Psoas muscle (tissue), 8 donors: ENCODE data around the gene CXCL3. TPM values are rescaled to one million over a fixed set of nuclear protein-coding genes. Genes with fewer than 3 reads are reported as not detected.

Experiments used
- ATAC-seq, 4 donors: fragments of 200-7000 bp; cut with Tn5 transposase; one replicate each; pipeline ENCODE4 v1.9.1; 2020; ENCODE audit warnings: moderate library complexity in 3 of 4, mild to moderate bottlenecking in 2 of 4
- DNase-seq, 2 donors: peaks; one replicate each; pipeline ENCODE4 v3.0.0-alpha.2; 2020
- H3K27ac ChIP-seq: fragments of 200-600 bp; one replicate; pipeline ENCODE4 v1.8.0; 2022
- H3K27me3 ChIP-seq, 3 donors: fragments of 200-600 bp in 1 of 3; one replicate each; pipeline versions ENCODE4 v1.6.1 to v1.8.0; 2013 to 2022; ENCODE audit warnings: low read length in 2 of 3, mild to moderate bottlenecking in 2 of 3, moderate library complexity in 1 of 3; ENCODE audit not compliant: insufficient read depth in 3 of 3
- H3K36me3 ChIP-seq, 2 donors: fragments of 200-600 bp in 1 of 2; one replicate each; pipeline versions ENCODE4 v1.6.1 to v1.8.0; 2013 to 2022; ENCODE audit warnings: low read depth in 1 of 2, mild to moderate bottlenecking in 1 of 2, moderate library complexity in 1 of 2; ENCODE audit not compliant: insufficient read depth in 1 of 2
- H3K4me1 ChIP-seq: fragments of 200-600 bp; one replicate; pipeline ENCODE4 v1.8.0; 2022
- H3K4me3 ChIP-seq: fragments of 200-600 bp; one replicate; pipeline ENCODE4 v1.8.0; 2022; ENCODE audit warnings: mild to moderate bottlenecking
- H3K9me3 ChIP-seq: fragments of 200-600 bp; one replicate; pipeline ENCODE4 v1.8.0; 2022
- CTCF ChIP-seq: fragments of 200-600 bp; IDR thresholded peaks from one replicate; pipeline ENCODE4 v1.8.0; 2022; ENCODE audit warnings: antibody characterized with exemption
- WGBS, 3 donors: extraction: QIAGEN DNeasy Blood & Tissue Kit; methylation state at CpG; one replicate each; pipeline versions ENCODE4 v1.1.6 to v1.1.7; 2013; 5-methylcytosine and 5-hydroxymethylcytosine counted together
- intact Hi-C, 2 donors: fragments of 100-400 bp; cut with DNase I; formaldehyde crosslinking; loops; one replicate each; pipeline versions ENCODE4 v1.11.0 to v1.14.2; 2022
- polyA plus RNA-seq, 3 donors: library from polyadenylated mRNA; stranded (reverse); fragments of 200-250 nt; gene quantifications; one replicate each; pipeline ENCODE4 v1.2.3, GENCODE V29; 2013
- total RNA-seq, 4 donors: library from RNA; stranded (reverse); fragmentation: NEBNext Ultra II Directional in 2 of 4; extraction: Animal tissue kit (Norgen Biotek cat#: 25700) in 2 of 4; gene quantifications; one replicate each; pipeline versions ENCODE4 v1.2.1 to v1.2.4, GENCODE V29; 2021 to 2023
- donor health status: healthy with polysubstance abuse.
- donor health status: DM: no; HTN: no; CAD: no; lungs with moderate emphysema.
- donor health status: Bipolar disorder and iron deficiency.
- donor health status: healthy.
- donor health status: DM: yes; HTN: yes; CAD: no.
- donor health status: DM: no; HTN: no; CAD: no.
- donor health status: DM: no; HTN: no; CAD: no.
- donor health status: DM: yes; HTN: yes; CAD: no.

Gene CXCL3
- total and polyA plus RNA-seq, 7 donors = 0.40 to 2.4 (median 0.63) TPM

DNA sequence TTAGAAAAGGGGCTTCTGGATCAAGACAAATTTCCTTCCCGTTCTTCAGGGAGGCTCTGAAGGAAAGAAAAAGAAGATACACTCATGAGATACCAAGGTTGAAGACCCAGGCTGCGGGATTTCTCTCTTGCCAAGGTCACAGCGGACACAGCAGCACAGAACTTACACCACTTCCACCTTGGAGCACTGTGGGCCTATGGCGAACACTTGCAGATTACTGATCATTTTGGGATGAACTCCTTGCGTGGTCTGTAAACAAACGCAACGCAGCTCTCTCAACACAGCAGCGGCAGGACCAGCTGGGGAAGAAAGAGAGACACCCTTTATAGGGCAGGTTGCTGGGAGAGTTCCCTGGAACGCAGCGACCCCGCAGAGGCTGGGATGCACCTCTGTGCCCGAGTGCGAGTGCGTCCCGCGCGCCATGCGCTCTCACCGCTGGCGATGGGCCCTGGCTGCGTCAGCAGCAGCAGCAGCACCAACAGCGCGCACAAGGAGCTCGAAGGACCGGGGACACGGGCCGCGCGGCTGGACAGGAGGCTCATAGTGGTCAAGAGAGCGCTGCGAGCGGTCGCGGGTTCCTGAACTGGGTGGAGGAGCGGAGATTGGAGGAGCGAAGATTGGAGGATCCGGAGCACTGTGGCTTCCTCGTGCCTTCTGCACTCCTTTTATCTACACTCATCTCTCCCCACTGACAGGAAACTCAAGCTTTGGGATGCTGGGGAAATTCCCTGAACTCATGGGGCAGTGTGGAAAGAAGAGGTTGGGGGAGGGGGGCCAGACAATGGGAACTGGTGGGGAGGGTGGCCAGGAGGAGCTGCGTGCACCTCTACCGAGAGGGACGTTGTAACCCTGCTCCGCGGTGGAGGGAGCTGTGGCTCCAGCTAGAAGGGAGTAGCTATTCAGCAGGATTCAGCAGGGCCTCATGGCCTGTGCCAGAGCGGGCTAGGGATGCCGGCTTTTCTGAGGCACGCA, 40.2 kb downstream of the CXCL3 start, which contains the start of gene CXCL5:
Gene CXCL5, minus strand, starts transcription at position 638 of the 972 bp plus-strand sequence. Its CDS starts 96 bp downstream, at position 542.
- WGBS, 3 donors = 8 to 13% (median 8%) methylated on average over 45 to 46 of the region's 46 CpGs
- H3K27me3 ChIP-seq = peaks cover 2 to 13% (median 3%) of the 10 kb centered on the region in 3 donors
- ATAC-seq = peak in 1 of 4 donors; percentile 23

DNA sequence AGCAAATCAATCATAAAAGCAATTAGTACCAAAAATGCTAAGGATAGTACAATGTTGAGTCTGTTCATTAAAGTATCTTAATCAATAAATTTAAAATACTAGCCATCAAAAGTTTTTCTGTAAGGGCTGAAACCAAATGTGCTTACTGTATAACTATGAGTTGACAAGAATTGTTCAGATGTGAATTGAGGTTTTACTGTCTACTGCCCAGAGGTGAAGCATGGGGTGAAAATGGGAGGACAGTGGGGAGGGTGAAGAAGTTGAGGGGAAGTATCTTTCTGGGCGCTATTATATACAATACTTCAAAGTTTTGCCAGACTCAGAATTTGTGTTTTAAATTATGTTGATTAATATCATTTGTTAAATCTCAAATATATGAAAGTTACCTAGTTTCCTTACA, 46.4 kb downstream of the CXCL3 start:
- Histone ChIP-seq H3K4me3 (no peak overlapping the region), H3K36me3 (no peaks in the 10 kb centered on the region), H3K9me3 (no peaks in the 10 kb centered on the region), H3K27me3 (peaks cover 0 to 3% (median under 1%) of the 10 kb centered on the region in 3 donors), H3K27ac (no peak overlapping the region), H3K4me1 (no peaks in the 10 kb centered on the region)
- intact Hi-C loops = no loop called here
- 0 to 47% (median 0%) methylated on average over 1 of the region's 1 CpG for WGBS, 3 donors
- no peak for TF ChIP-seq CTCF
- no peak for ATAC-seq
- DNase-seq = no peak

More for the DNA sequence above, 40.2 kb downstream of the CXCL3 start, which contains the start of gene CXCL5:
- no peak within 1 kb of the TSS for H3K27ac ChIP-seq
- peak within 1 kb of the TSS; percentile 49 for H3K4me3 ChIP-seq
- no peaks in the 10 kb centered on the region for H3K4me1 ChIP-seq
- peak; percentile 19 to 53 for DNase-seq
- H3K36me3 ChIP-seq = no peaks in the 10 kb centered on the region
- no peak for TF ChIP-seq CTCF
- intact Hi-C loops = no loop called here
- H3K9me3 ChIP-seq = no peaks in the 10 kb centered on the region

GRCh38 chr4:73991742-73992000, 46.8 kb downstream of the CXCL3 start:
- no peak for ATAC-seq
- no peak for TF ChIP-seq CTCF

DNA sequence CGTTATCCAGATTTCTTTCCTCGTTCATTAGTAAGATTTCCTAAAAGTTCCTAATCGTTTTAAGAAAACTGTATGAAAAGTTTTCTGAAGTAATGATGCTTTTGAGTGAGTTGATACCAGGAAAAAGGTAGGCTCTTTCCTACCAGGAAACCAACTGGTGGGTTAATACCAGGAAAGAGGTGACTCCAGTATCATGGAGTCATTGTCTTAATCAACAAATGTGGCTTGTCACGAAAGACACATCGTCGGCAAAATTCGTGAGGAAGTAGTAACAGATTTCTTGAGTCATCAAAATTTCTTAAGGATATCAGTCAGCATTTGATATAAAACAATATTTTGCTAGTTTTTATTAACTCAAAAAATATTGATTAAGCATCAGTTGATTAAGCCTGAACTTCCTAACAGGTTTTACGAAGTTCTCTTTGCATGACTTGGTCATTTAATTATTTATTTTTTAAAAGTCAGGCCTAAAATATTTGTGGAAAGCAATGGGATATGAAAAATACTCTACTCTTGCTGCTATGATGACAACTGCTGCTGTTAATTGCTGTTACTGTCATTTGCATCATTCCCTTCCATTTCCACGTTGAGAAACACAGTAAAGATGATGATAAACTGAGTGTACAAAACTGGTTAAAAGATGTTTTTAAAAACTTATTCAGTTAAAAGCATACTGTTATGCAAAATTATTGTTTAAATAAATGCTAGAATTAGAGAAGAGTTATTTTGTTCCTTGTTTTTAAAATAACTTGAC, 47.3 kb downstream of the CXCL3 start:
- WGBS, 3 donors = 87 to 93% (median 90%) methylated on average over 9 of the region's 9 CpGs
- Histone ChIP-seq H3K36me3 (no peaks in the 10 kb centered on the region), H3K9me3 (no peaks in the 10 kb centered on the region), H3K27ac (no peak overlapping the region), H3K4me1 (no peaks in the 10 kb centered on the region), H3K4me3 (no peak overlapping the region), H3K27me3 (peaks cover 0 to 3% (median 0%) of the 10 kb centered on the region in 3 donors)
- intact Hi-C loops = no loop called here
- ATAC-seq (no peak), DNase-seq (no peak)
- TF ChIP-seq CTCF = no peak

More at GRCh38 chr4:73991742-73992000, 46.8 kb downstream of the CXCL3 start:
- no peak overlapping the region for H3K27ac ChIP-seq
- WGBS, 3 donors = 95 to 98% (median 97%) methylated on average over 1 of the region's 1 CpG
- H3K4me3 ChIP-seq = no peak overlapping the region
- H3K36me3 ChIP-seq = no peaks in the 10 kb centered on the region
- peaks cover 0 to 3% (median 0%) of the 10 kb centered on the region in 3 donors for H3K27me3 ChIP-seq
- no peaks in the 10 kb centered on the region for H3K4me1 ChIP-seq
- intact Hi-C loops = no loop called here
- DNase-seq = no peak
- no peaks in the 10 kb centered on the region for H3K9me3 ChIP-seq
